GM23248 (cell line): Measurements from ENCODE around the gene GPATCH11. TPM values are rescaled to one million over a fixed set of nuclear protein-coding genes. Genes with fewer than 3 reads are reported as not detected.

Experiments
- DNase-seq: peaks from one replicate; pipeline ENCODE4 v3.0.0-alpha.2; 2015
- H2AFZ ChIP-seq: fragments of 200-600 bp; sonication (generic); 2 replicates; pipeline ENCODE4 v1.6.1; 2016; ENCODE audit warnings: antibody characterized with exemption
- H3F3A ChIP-seq: fragments of 200-600 bp; sonication (generic); 2 replicates; pipeline ENCODE4 v1.6.1; 2016; ENCODE audit warnings: mild to moderate bottlenecking, antibody characterized with exemption, mixed run types; ENCODE audit not compliant: insufficient read depth
- H3K27ac ChIP-seq: fragments of 200-600 bp; sonication (generic); 2 replicates; pipeline ENCODE4 v1.5.1; 2016; ENCODE audit warnings: mild to moderate bottlenecking
- H3K27me3 ChIP-seq: fragments of 200-600 bp; sonication (generic); replicated peaks from 2 replicates; pipeline ENCODE4 v1.6.1; 2016; ENCODE audit warnings: mild to moderate bottlenecking; ENCODE audit not compliant: insufficient read depth
- H3K36me3 ChIP-seq: fragments of 200-600 bp; sonication (generic); 2 replicates; pipeline ENCODE4 v1.6.1; 2016; ENCODE audit warnings: low read depth, mild to moderate bottlenecking
- H3K4me1 ChIP-seq: fragments of 200-600 bp; sonication (generic); 2 replicates; pipeline ENCODE4 v1.6.1; 2016; ENCODE audit warnings: mild to moderate bottlenecking; ENCODE audit not compliant: insufficient read depth
- H3K4me2 ChIP-seq: fragments of 200-600 bp; sonication (generic); one replicate; pipeline ENCODE4 v1.6.1; 2016; ENCODE audit warnings: mild to moderate bottlenecking; ENCODE audit not compliant: unreplicated experiment
- H3K4me3 ChIP-seq: fragments of 200-600 bp; sonication (generic); 2 replicates; pipeline ENCODE4 v1.5.1; 2016; ENCODE audit warnings: mild to moderate bottlenecking
- H3K79me2 ChIP-seq: fragments of 200-600 bp; sonication (generic); 2 replicates; pipeline ENCODE4 v1.6.1; 2016; ENCODE audit warnings: mild to moderate bottlenecking; ENCODE audit not compliant: insufficient read depth
- H3K9ac ChIP-seq: fragments of 200-600 bp; sonication (generic); 2 replicates; pipeline ENCODE4 v1.6.1; 2016; ENCODE audit warnings: mild to moderate bottlenecking
- H3K9me2 ChIP-seq: fragments of 200-600 bp; sonication (generic); 2 replicates; pipeline ENCODE4 v1.6.1; 2016; ENCODE audit warnings: mixed run types, mild to moderate bottlenecking, moderate library complexity; ENCODE audit not compliant: insufficient read depth
- H3K9me3 ChIP-seq: fragments of 200-600 bp; sonication (generic); one replicate; pipeline ENCODE4 v1.6.1; 2017; ENCODE audit warnings: low read depth
- H4K20me1 ChIP-seq: fragments of 200-600 bp; sonication (generic); 2 replicates; pipeline ENCODE4 v1.6.0; 2016; ENCODE audit not compliant: insufficient read depth
- EZH2 ChIP-seq: fragments of 200-600 bp; sonication (generic); IDR thresholded peaks from 2 replicates; pipeline ENCODE4 v1.6.1; 2018; ENCODE audit warnings: antibody characterized with exemption, mild to moderate bottlenecking; ENCODE audit not compliant: insufficient read depth, poor library complexity, severe bottlenecking
- EZH2phosphoT487 ChIP-seq: fragments of 200-600 bp; sonication (generic); IDR thresholded peaks from 2 replicates; pipeline ENCODE4 v1.6.1; 2018; ENCODE audit warnings: antibody characterized with exemption, moderate library complexity, mild to moderate bottlenecking, low read depth; ENCODE audit not compliant: insufficient read depth
- WGBS, 2 experiments: methylation state at CpG; one replicate each; pipeline ENCODE4 v1.1.6; 2015 to 2017; ENCODE audit warnings: low lambda C conversion rate in 2 of 2, low coverage in 1 of 2; ENCODE audit errors: missing lambda C conversion rate in 2 of 2; 5-methylcytosine and 5-hydroxymethylcytosine counted together
- in situ Hi-C: fragments of 300-500 bp; cut with MboI; formaldehyde crosslinking; loops from 2 replicates; pipeline ENCODE4 v1.15.0; 2020
- polyA plus RNA-seq: library from polyadenylated mRNA; unstranded; fragments of >200 nt; fragmentation: Nextera tagmentation; extraction: Ambion mirVana; gene quantifications from 2 replicates; pipeline ENCODE4 v1.2.1, GENCODE V29; 2016
- total RNA-seq: library from RNA; depleted of rRNA; stranded (reverse); fragments of >200 nt; shearing (Covaris generic); gene quantifications from 2 replicates; pipeline ENCODE4 v1.2.3, GENCODE V29; 2014

The GPATCH11 gene
- total and polyA plus RNA-seq, 2 experiments from 2014 or later, result 4.9 to 7.2 TPM

DNA sequence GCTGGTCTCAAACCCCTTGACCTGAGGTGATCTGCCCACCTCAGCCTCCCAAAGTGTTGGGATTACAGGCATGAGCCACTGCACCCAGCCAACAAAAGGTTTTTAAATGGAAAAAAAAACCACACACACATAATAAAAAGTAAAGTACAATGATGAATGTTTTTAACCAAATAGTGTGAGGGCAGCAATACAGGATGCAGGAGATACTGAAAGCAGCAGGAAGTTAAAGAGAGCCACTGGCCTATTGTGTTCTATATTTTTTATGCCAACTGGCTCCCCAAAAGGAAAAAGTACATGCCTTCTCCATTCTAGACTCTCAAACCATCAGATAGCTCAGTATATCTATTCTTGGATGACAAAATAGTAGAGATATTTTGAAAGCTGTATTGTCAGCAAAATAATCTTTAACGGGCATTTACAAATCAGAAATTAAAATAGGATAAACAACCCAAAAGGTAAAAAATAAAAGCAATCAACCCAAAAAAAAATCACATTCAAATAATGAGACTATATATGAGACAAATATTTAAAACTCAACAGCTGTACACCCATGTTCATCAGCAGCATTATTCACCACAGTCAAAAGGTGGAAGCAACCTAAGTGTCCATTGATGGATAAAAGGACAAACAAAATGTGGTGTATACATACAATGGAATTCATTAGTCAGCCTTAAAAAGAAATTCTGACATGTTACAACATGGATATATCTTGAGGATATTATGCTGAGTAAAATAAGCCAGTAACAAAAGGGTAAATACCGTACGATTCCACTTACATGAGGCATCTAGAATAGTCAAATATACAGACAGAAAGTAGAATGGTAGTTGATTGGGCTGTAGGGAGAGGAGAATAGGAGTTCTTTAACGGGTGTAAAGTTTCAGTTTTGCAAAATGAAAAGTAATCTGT lies 26.2 kb downstream of the GPATCH11 start:
- Histone ChIP-seq H3F3A (peaks cover 9% of the 10 kb centered on the region; the same call in 1 of the 2 replicates), H3K9ac (no peak overlapping the region), H3K4me1 (no peaks in the 10 kb centered on the region), H4K20me1 (no peaks in the 10 kb centered on the region), H3K9me3 (no peaks in the 10 kb centered on the region), H3K79me2 (no peaks in the 10 kb centered on the region), H3K27me3 (no peaks in the 10 kb centered on the region), H2AFZ (no peak overlapping the region), H3K27ac (no peak overlapping the region), H3K36me3 (peaks cover 44% of the 10 kb centered on the region), H3K4me3 (no peak overlapping the region), H3K4me2 (no peak overlapping the region), H3K9me2 (no peaks in the 10 kb centered on the region)
- no peak for DNase-seq
- 76 to 83% methylated on average over 4 of the region's 4 CpGs for WGBS, 2 experiments
- in situ Hi-C loops, result no loop called here
- TF ChIP-seq EZH2 (no peak), EZH2phosphoT487 (no peak)

DNA sequence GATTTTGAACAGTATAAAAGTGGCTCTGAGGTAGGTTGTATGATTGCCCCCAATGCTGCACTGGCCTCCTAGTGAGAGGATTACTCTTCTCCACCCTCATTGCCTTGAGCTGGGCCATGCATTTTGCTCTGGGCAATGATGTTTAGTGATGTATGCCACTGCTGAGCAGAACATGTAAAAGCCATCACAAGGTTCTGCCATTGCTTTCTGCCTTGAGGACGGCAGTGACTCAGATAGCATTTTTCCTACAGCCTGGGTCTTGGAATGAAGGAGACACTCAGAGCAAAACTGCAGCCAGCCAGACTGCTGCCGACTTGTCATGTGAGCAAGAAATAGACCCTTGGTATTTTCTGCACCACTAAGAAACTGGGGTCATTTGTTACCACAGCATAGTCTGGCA lies 27.6 kb downstream of the GPATCH11 start:
- H3K36me3 ChIP-seq, result peaks cover 32% of the 10 kb centered on the region
- no peak overlapping the region for H3K9ac ChIP-seq
- no peak overlapping the region for H3K4me2 ChIP-seq
- TF ChIP-seq EZH2phosphoT487 (no peak), EZH2 (no peak)
- WGBS, 2 experiments, result 67 to 68% methylated on average over 2 of the region's 2 CpGs
- H3K27me3 ChIP-seq, result no peaks in the 10 kb centered on the region
- no peaks in the 10 kb centered on the region for H3K79me2 ChIP-seq
- H3K9me2 ChIP-seq, result no peaks in the 10 kb centered on the region
- in situ Hi-C loops, result no loop called here
- H3K27ac ChIP-seq, result no peak overlapping the region
- H3K9me3 ChIP-seq, result no peaks in the 10 kb centered on the region
- H2AFZ ChIP-seq, result no peak overlapping the region
- no peaks in the 10 kb centered on the region for H3K4me1 ChIP-seq
- no peak for DNase-seq
- H3F3A ChIP-seq, result no peaks in the 10 kb centered on the region
- no peaks in the 10 kb centered on the region for H4K20me1 ChIP-seq
- no peak overlapping the region for H3K4me3 ChIP-seq

DNA sequence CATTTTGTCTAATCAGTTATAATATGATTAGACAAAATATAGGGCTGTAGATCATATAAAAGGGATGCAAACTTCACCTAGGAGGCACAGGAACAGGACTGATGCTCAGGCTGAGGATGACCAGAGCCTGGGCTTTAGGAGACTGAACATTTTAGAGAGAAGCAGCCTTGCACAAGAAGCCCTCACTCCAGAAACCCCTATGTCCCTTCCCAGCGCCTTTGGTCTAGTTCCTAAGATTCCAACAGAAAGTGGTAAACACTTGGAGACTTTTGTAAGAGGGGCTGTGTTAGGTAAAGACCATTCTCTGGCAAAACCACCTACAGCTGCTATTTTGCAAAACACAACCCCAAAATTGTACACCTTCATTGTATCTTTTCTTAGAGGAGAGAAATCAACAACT lies 33.2 kb downstream of the GPATCH11 start:
- H3K27me3 ChIP-seq, result no peaks in the 10 kb centered on the region
- no peak overlapping the region for H3K4me3 ChIP-seq
- no peak overlapping the region for H3K27ac ChIP-seq
- TF ChIP-seq EZH2, result no peak
- no peak for TF ChIP-seq EZH2phosphoT487
- in situ Hi-C loops, result no loop called here
- no peaks in the 10 kb centered on the region for H3F3A ChIP-seq
- no peak for DNase-seq
- no peaks in the 10 kb centered on the region for H3K9me3 ChIP-seq
- no peak overlapping the region for H3K4me2 ChIP-seq
- 89 to 100% methylated on average over 1 of the region's 1 CpG for WGBS, 2 experiments
- H3K36me3 ChIP-seq, result peaks cover 19% of the 10 kb centered on the region; the same call in 1 of the 2 replicates
- H3K4me1 ChIP-seq, result no peaks in the 10 kb centered on the region
- no peaks in the 10 kb centered on the region for H3K79me2 ChIP-seq
- H2AFZ ChIP-seq, result no peak overlapping the region
- H4K20me1 ChIP-seq, result no peaks in the 10 kb centered on the region
- H3K9ac ChIP-seq, result no peak overlapping the region
- H3K9me2 ChIP-seq, result no peaks in the 10 kb centered on the region

DNA sequence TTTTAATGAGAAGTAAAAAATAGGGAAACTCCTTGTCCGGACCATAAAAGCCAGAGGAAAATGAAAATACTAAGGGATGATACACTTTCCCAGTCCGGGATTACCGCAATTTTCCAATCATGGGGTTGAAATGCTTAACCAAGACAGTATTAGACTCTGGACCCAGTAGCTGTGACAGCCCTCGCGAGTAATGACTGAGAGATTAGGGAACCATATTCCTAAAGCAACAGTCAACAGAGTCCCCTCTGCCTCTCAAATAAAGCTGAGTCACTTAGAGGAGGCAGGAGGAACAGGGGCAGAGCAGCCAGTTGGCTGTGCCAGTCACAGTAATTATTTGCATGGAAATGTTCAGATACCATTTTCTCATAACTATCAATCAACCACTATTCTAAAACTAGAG lies 34.8 kb downstream of the GPATCH11 start:
- Histone ChIP-seq H3K9me2 (no peaks in the 10 kb centered on the region), H3F3A (no peaks in the 10 kb centered on the region), H3K4me1 (no peaks in the 10 kb centered on the region), H3K79me2 (no peaks in the 10 kb centered on the region), H3K27me3 (no peaks in the 10 kb centered on the region), H4K20me1 (no peaks in the 10 kb centered on the region), H3K9ac (no peak overlapping the region), H2AFZ (no peak overlapping the region), H3K4me3 (no peak overlapping the region), H3K9me3 (no peaks in the 10 kb centered on the region), H3K27ac (no peak overlapping the region), H3K36me3 (peaks cover 11% of the 10 kb centered on the region; the same call in 1 of the 2 replicates), H3K4me2 (no peak overlapping the region)
- WGBS, 2 experiments, result 93 to 95% methylated on average over 5 of the region's 5 CpGs
- TF ChIP-seq EZH2phosphoT487 (no peak), EZH2 (no peak)
- in situ Hi-C loops, result no loop called here
- peak; percentile 5 for DNase-seq
